NCI-H2196 (cell line): Measurements from ENCODE around the gene C18orf54.
"Not testable (repeated sequence)": the region's sequence is repeated elsewhere in the genome, so short reads cannot be mapped to it uniquely, and the experiment has no call there.

ENCODE experiments used
- DNase-seq: peaks from one replicate; lab custom pipeline; 2025; ENCODE audit not compliant: unreplicated experiment; lab: John Stamatoyannopoulos, UW

Gene C18orf54

DNA sequence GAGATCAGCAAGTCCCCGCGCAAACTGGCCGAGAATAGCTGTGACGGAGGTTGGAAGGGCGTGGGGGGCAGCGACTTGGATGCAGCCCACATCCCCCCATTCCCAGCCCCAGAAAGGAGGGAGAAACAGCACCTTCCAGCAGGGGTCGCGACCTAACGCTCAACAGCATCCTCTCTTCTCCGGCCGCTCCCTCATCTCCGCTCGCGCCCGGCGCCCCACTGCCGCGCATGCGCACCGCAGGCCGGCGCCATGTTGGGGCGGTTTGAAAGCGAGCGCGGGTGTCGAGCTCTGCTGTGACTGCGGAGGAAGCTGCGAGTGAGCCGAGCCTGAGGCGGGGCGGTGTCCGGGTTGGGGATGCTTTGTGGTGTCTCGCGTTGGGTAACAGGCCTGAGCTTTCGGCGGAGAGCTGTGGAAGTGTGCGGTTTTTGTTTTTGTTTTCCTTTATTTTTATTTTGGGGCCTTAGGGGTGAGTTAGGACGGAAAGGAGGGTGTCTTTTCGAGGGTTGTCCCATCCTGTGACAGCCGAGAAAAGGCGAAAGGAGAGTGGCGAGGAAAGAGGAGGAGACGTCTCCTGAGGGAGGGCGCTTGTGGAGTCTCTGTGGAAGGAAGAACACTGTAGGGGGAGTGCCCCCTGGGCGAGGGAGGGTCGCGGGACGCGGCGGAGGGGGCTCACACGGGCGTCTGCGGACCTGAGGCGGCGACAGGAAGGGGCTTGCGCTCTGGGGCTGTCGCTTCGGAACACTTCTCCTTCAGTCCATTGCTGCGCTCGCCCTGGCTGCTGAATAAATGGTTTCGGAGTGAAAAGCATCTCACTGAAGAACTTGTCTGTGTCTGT, at the start of gene C18orf54, which contains the start of gene STARD6:
TSS of gene C18orf54 (plus strand) at position 247 of the 835 bp plus-strand sequence. CDS start 2,667 bp downstream, outside the sequence.
TSS of gene STARD6 (minus strand) at position 199 of the 835 bp plus-strand sequence. CDS start 3,285 bp downstream, outside the sequence.
- peak; percentile 89 for DNase-seq

DNA sequence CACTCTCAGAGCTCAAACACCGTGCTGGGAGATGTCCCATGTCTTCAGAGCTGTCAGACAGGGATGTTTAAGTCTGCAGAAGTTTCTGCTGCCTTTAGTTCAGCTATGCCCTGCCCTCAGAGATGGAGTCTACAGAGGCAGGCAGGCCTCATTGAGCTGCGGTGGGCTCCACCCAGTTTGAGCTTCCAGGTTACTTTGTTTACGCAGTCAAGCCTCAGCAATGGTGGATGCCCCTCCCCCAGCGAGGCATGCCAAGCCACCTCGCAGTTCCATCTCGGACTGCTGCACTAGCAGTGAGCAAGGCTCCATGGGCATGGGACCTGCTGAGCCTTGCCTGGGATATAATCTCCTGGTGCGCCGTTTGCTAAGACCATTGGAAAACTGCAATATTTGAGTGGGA, 48.1 kb upstream of the C18orf54 start:
- DNase-seq, result not testable (repeated sequence)

DNA sequence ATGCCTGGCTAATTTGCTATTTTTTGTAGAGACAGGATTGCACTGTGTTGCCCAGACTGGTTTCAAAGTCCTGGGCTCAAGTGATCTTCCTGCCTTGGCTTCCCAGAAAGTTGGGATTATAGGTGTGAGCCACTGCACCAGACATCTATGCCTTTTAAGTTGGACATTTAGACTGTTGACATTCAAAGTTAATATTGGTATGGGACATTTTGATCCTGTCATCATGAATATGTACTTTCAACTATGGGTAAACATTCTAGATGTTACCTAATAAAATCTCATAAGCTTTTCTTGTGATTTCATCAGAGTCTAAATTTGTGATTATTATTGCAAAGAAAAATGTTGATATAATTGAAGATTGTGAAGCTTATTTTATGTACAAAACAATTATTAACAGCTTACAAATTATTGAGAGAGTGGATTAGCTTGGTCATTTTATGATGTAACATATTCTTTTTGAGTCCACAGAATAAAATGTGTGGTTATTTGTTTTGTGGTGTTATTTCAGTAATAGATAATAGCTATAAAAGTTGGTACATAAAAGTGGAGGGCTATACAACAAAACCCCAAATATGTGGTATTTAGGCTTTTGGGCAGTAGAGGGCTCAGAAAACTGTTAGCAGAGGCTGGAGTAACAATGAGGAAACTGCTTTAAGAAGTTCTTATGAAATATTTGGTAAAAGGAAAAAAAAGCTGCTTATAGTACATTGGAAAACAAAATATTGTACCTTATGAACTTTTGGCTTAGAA, 41.5 kb upstream of the C18orf54 start:
- no peak for DNase-seq

DNA sequence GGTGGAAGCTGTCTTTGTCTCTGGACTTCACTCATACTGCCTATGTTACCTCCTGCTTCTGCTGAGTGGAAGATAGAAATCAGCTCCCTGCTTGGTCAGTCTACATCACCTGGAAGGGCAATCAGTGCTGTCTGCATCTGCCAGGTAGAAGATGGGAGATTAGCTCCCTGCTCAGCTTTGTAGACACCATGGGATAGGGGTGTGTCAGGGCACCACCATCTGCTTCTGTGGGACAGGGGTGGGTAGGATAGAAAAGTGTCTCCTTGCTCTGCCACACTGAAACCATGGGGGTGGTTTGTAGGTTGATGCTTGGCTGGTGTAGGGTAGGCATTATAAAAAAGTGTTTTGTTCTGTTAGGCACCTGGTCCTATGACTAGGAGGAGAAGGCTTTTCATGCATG, 34.1 kb upstream of the C18orf54 start:
- no peak for DNase-seq

DNA sequence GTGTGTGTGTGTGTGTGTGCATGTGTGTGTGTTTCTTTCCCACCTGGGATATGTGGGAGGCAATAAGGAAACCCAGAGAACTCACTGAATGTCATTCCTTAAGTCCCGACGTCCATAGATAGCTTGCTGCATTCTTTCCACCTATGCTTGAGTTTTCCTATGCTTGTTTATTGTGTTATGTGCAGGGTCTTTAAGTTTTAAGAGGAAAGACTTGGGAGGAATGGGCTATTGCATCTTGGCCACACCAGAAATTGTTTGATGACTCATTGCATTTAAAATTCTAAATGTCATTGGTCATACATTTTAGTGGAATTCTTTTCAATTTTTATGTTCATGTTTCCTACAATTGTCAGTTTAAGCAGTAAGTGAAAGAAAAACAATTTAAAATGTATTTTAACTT, 33.7 kb upstream of the C18orf54 start:
- DNase-seq, result no peak

DNA sequence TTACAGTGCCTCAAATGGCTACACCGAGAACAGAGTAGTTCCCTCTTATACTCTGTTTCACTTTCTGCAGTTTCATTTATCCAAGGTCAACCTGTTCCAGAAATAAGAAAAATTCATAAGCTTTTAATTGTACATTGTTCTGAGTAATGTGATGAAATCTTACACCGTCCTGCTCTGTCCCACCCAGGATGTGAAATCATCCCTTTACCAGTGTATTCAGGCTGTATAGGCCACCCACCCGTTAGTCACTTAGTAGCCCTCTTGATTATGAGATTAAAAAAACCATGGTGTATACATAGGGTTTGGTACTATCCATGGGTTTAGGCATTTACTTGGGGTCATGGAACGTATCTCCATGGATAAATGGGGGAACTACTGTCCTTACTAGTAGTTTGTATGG, 29.9 kb upstream of the C18orf54 start:
- no peak for DNase-seq

DNA sequence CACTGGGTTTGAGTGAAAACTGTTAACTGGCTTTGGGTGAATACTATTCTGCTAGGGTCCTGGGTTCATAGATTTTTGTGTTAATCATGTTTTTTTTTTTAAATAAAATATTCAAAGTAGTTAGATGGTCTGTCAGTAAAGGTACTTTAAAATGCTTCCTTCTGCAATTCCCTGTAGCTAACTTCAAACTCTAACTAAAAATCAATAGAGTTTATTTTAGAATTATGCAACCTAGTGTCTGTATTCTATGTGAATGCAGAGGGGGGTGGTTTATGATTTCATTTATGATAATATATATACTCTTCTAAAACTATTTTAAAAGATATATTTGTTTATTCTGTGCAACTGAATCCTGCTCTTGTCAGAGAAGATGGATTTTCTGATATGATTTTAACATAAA, 27.9 kb upstream of the C18orf54 start:
- DNase-seq, result no peak

DNA sequence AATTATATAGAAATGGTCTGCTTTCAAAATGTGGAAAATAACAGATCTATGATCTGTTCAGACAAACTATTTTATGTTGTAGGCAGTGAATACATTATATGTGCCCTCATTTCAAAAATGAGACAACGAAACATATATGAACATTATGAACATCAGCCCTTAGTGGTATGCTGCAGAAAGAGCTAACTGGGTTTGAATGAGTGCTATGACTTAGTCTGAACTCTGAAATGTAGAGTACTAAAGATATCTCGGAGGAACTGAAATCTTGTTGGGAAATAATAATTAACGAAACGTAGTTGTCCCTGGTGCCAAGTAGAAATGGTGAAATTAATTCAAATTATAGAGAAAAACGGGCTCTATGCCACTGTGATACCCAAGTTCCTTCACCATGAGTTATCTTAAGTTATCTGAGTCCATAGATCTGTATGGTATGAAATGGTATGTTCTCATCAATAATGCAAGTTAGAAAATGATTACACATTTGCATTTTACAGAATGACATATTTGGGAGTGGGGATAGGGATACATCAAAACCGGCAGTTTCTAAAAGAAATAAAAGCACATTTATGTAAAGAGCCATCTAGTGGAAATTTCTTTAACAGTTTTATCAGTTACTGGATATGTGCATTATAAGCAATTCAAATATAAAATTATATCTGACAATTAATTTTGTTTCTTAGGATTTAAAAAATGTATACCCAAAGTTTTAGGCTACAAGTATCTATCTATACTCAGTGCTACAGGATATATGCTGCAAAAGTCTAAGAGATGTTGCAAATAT, 26.7 kb upstream of the C18orf54 start:
- DNase-seq, result no peak

DNA sequence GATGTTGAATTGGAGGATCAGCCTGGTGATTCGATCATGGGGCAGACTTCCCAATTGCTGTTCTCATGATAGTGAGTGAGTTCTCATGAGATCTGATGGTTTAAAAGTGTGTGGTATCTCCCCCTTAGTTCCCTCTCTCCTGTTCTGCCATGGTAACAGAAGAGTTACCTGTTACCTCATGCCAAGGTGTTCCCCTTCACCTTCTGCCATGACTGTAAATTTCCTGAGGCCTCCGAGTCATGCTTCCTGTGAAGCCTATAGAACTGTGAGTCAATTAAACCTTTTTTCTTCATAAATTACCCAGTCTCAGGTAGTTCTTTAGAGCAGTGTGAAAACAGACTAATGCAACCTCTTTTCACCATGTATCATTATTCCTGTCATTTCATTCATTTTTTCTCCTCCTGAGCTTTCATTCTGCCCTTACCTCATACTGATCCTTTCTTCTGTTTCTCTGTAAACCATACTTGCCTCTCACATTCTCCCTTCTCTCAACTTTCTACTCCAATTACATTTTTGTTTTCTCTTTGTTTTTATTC, 22.0 kb upstream of the C18orf54 start:
- no peak for DNase-seq

DNA sequence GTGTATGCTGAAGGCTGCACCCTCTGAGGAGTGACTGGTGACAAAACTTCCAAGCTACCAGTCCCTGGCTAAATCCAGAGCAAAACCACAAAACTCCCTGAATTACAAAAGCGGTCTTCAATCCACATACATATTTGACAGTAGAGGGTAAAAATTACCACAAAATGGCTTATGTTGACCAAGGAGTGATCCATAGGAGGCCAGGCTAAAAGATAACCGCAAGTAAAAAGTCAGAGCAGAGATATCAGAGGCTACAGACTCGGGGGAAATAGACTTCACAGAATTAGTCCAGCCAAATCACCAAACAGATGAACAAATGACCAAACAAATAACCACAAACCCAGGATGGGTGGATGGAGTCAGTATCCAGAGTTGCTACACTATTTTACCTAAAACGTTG, 19.5 kb upstream of the C18orf54 start:
- DNase-seq, result no peak

DNA sequence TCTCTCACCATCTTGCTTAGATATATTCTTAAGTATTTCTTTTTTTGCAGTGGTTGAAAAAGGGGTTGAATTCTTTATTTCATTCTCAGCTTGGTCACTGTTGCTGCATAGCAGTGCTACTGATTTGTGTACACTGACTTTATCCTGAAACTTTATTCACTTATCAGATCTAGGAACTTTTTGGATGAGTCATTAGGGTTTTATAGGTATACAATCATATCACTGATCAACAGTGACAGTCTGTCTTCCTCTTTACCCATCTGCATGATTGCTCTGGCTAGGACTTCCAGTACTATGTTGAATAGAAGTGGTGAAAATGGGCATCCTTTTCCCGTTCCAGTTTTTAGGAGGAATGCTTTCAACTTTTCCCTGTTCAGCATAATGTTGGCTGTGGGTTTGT, 6.5 kb upstream of the C18orf54 start:
- no peak for DNase-seq

DNA sequence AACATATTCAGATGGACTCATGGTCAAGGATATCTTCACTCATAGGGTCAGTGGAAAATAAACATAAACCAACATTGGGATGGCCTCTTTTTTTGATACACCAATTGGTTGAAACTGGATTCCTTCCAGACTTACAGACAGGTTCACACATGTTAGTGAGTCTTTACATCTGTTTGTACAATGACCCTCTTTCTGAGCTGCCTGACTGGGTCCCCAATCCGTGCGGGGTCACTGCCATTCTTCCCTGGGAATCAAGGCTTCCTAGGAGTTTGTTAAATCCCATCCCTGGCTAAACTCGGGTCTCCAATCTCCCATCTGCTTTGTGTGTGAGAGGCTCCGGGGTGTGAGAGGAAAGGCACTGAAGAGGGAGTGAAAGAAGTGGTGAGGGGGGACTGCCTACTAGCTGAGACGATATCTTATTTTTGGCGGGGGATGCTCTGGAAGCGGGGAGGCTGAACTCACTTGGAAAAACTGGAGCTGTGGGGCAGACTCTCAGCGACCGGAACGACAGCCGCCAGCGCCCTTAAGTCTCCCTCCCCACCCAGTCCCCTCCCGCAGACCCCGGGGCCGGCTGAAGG, 535 bp upstream of the C18orf54 start:
- peak; percentile 49 for DNase-seq

DNA sequence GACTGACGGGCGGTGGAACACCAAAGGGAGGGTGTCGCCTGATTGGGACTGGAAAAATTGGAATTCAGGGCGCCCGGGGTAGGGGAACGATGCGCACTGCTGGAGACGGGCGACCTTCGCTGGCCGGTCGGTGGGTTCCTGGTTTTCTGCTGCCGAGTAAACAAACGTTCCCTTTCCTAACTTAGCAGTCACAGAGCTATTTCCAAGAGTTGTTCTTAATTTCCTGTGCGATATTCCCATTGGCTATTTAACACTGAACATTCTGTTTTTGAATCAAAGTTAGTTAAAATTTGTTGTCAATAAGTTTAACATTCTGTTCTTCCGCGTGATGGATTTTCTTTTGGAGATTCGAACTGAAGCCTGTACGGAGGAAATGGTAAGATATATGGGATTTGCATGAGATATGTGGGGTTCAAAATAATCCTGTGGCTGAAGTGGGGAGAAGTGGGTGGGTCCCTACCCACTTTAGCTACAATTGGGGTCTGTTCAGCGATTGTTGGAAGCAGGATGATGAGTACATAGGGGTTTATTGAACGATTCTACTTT, 862 bp downstream of the C18orf54 start:
- no peak for DNase-seq

DNA sequence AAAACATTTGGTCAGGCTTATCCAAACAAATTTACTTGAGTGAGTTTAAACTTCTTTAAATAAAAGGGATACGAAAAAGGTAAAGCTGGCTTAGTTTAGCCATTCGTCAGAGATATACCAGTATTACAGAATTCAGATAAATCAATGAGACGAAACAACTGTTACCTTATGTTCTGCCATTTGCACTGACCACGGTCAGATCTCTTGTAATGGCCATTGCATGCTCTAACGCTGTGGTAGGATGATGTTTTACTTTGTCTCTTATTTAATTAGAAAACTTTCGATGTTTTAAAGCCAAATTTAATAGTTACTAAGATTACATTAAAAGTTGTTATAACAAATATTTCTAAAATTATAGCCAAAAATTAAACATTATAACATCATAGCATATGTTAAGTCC, 1.5 kb downstream of the C18orf54 start:
- no peak for DNase-seq

DNA sequence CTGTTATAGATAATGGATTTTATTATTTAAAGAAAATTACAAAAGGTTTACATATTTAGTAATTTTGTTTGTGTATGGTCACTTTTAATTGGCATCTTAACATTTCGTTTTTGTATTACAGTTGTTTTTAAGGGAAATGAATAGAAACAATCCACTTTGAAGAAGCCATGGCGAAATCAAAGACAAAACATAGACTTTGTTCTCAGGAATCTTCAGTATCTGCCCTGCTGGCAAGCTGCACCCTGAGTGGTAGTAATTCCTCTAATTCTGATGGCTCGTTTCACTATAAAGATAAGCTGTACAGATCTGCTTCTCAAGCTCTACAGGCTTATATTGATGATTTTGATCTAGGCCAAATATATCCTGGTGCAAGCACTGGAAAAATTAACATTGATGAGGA, 2.7 kb downstream of the C18orf54 start:
- DNase-seq, result no peak

DNA sequence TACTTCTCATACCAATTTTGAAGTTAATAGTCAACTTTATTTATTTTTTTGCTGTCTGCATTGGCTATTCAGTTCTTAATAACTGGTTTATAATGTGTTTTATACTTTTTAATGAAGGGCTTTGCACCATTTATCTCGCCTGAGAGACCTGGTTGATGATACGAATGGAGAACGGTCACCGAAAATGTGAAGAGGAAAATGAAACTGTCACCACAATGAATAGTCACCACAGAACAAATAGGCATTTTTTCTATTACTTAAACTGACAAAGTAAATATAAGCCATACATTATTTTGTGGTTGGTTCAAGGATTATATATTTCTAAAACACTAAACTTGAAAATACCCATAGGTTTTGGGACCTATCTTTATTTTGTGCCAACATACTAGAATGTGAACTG, 20.4 kb downstream of the C18orf54 start:
- DNase-seq, result no peak

DNA sequence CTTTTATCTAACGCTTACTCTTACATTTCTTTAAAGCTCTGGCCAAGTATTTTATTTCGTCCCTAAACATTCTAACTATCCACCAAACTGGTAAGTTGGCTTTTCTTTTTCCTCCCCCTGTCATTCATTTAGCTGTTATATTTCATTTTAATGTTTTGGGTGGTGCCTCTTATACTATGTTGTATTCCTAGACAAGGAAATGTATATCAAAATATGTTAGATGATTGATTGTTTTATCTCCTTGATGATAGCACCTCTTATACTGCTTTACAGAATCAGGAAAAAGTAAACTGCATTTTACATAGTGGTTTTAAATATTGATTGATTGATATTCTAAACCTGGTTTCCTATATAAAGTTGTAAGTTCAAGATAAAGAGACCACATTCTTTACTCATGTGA, 23.9 kb downstream of the C18orf54 start:
- DNase-seq, result no peak

DNA sequence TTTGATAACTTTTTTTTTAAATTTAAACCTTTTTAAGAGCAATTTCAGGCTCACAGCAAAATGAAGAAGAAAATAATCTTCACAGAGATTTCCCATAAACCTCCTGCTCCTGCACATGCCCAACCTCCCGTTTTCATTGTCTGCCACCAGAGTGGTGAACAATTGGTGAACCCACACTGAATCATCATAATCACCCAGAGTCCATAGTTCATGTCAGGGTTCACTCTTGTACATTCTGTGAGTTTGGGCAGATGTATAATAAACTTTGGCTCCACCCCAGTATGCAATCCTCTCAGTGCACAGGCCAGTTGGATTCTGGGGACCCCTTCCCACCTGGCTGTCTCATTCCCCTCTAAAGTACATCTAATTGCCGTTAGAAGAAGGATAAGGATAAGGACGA, 24.4 kb downstream of the C18orf54 start:
- no peak for DNase-seq

DNA sequence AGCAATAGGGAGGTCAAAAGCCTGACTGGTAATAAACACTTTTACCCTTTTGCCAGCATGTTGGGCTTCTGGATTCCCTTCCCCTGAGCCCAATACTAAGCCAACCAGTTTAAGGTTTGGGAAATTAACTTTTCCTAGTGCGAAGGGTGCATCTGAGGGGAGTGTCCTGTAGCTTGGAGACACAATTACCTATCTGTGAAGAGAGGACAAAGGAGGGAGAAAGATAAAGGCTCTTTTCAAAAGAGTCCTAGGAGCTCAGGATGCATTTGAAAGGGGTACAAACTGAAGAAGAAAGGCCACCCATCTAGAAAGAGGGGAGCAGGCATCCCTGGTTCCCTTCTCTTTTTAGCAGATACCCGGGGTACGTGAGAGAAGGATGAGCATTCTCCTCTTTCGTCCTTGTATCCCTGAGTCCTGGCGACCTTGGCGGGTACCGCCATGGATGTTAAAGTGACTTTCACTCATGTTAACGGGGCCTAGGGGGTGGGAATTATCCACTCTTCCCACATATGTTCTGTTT, 25.1 kb downstream of the C18orf54 start:
- DNase-seq, result no peak

DNA sequence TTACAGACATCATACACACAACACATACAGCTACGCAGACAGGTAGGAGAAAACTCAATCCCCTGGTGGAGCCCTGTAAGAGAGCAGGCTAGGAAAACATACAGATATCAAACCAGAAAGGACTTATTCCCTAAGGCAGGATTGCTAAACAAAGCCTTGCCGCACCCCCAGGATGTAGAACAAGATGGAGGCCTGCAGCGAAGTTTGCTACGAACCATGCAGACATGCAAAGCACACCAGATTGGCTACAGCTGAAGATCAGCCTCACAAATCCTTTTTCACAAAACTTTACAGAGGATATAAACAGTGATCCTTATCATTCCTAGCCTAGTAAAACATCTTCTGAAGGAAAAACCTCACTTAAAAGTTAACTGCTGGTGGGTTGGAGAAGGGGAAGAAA, 28.3 kb downstream of the C18orf54 start:
- DNase-seq, result no peak
